Measurements from ENCODE around the gene LPCAT1.
"Not testable (repeated sequence)": the region's sequence is repeated elsewhere in the genome, so short reads cannot be mapped to it uniquely, and the experiment has no call there.

LPCAT1 gene, protein sequence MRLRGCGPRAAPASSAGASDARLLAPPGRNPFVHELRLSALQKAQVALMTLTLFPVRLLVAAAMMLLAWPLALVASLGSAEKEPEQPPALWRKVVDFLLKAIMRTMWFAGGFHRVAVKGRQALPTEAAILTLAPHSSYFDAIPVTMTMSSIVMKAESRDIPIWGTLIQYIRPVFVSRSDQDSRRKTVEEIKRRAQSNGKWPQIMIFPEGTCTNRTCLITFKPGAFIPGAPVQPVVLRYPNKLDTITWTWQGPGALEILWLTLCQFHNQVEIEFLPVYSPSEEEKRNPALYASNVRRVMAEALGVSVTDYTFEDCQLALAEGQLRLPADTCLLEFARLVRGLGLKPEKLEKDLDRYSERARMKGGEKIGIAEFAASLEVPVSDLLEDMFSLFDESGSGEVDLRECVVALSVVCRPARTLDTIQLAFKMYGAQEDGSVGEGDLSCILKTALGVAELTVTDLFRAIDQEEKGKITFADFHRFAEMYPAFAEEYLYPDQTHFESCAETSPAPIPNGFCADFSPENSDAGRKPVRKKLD

DNA sequence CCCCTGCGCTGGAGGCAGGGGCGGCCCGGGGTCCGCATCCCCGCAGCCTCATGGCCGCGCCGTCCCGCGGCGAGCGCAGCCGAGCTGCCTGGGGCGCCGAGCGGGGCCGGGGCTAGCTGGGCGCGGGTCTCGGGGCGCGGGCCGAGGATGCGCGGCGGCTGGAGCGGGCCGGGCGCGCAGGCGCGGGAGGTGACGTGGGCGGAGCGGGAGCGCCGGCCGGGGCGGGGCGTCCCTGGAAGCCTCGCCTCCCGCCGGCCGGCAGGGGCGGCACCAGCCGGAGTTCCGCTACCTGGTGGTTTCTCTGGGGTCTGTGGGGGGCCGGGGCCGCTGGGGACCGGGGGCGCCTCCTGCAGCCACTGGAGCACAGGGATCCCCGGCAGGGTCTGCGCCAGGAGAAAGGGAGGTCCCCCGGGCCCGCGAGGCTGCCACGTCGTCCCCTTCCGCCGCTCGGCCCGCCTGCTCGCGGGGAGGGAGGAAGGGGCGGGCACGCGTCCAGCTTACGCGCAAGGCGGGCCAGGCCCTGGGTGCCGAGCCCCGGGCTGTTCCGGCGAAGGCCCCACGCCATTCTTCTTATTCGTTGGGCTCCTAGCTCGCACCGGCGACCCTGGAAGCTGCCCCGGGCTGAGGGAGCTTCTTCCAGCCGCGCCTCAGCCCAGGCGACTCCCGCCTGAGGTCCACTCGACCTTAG lies at the start of gene LPCAT1:
LPCAT1 (minus strand) TSS at position 168 of the 688 bp plus-strand sequence; CDS start at position 52, 116 bp downstream.
- Histone ChIP-seq H3K4me2 (peak within 1 kb of the TSS; percentile 74), H3K9ac (peak within 1 kb of the TSS; percentile 63), H2AFZ (ENCODE audit: low read depth) (peak within 1 kb of the TSS; percentile 76), H3K4me1 (ENCODE audit: low read depth, poor library complexity, severe bottlenecking) (peaks cover 19% of the 10 kb centered on the region), H4K20me1 (ENCODE audit: insufficient read depth) (peaks cover 6% of the 10 kb centered on the region), H3K79me2 (ENCODE audit: insufficient read depth, low read depth) (peaks cover 44% of the 10 kb centered on the region), H3K27ac (peak within 1 kb of the TSS; percentile 42), H3K27me3 (ENCODE audit: insufficient read depth, low read depth) (no peaks in the 10 kb centered on the region), H3K4me3 (IDR thresholded peaks at IDR 0.05; ENCODE audit: insufficient read depth, low read depth, low read length) (no peak within 1 kb of the TSS), H3K36me3 (ENCODE audit: insufficient read depth) (peaks cover 12% of the 10 kb centered on the region; the same call in 1 of the 2 replicates)
- TF ChIP-seq, protein P1, sequence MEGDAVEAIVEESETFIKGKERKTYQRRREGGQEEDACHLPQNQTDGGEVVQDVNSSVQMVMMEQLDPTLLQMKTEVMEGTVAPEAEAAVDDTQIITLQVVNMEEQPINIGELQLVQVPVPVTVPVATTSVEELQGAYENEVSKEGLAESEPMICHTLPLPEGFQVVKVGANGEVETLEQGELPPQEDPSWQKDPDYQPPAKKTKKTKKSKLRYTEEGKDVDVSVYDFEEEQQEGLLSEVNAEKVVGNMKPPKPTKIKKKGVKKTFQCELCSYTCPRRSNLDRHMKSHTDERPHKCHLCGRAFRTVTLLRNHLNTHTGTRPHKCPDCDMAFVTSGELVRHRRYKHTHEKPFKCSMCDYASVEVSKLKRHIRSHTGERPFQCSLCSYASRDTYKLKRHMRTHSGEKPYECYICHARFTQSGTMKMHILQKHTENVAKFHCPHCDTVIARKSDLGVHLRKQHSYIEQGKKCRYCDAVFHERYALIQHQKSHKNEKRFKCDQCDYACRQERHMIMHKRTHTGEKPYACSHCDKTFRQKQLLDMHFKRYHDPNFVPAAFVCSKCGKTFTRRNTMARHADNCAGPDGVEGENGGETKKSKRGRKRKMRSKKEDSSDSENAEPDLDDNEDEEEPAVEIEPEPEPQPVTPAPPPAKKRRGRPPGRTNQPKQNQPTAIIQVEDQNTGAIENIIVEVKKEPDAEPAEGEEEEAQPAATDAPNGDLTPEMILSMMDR (conservative IDR thresholded peaks at IDR 0.05; ENCODE audit: low read depth, low read length) = no peak

- H3K4me3 ChIP-seq (IDR thresholded peaks at IDR 0.05; ENCODE audit: insufficient read depth, low read depth, low read length) = not testable (repeated sequence)
Measured at GRCh38 chr5:1571875-1572274, 48.1 kb upstream of the LPCAT1 start.

DNA sequence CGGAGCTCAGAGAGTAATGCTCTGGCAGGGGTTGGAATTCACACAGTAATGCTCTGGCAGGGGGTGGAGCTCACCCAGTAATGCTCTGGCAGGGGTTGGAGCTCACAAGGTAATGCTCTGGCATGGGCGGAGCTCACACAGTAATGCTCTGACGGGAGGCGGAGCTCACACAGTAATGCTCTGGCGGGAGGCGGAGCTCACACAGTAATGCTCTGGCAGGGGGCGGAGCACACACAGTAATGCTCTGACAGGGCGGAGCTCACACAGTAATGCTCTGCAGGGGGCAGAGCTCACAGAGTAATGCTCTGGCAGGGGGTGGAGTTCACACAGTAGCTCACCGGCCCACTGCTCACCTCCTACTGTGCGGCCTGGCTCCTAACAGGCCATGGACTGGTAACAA lies 47.2 kb upstream of the LPCAT1 start:
- Histone ChIP-seq H4K20me1 (ENCODE audit: insufficient read depth) (no peaks in the 10 kb centered on the region), H3K36me3 (ENCODE audit: insufficient read depth) (no peaks in the 10 kb centered on the region), H3K4me3 (IDR thresholded peaks at IDR 0.05; ENCODE audit: insufficient read depth, low read depth, low read length) (no peak overlapping the region), H3K27ac (no peak overlapping the region), H3K79me2 (ENCODE audit: insufficient read depth, low read depth) (no peaks in the 10 kb centered on the region), H3K9ac (no peak overlapping the region), H2AFZ (ENCODE audit: low read depth) (no peak overlapping the region), H3K4me1 (ENCODE audit: low read depth, poor library complexity, severe bottlenecking) (peaks cover 14% of the 10 kb centered on the region), H3K27me3 (ENCODE audit: insufficient read depth, low read depth) (no peaks in the 10 kb centered on the region), H3K4me2 (no peak overlapping the region)
- TF ChIP-seq, protein P1 (conservative IDR thresholded peaks at IDR 0.05; ENCODE audit: low read depth, low read length) = no peak

More at GRCh38 chr5:1571875-1572274, 48.1 kb upstream of the LPCAT1 start:
- H4K20me1 ChIP-seq (ENCODE audit: insufficient read depth); H2AFZ ChIP-seq (ENCODE audit: low read depth); H3K27me3 ChIP-seq (ENCODE audit: insufficient read depth, low read depth); H3K9ac ChIP-seq; H3K36me3 ChIP-seq (ENCODE audit: insufficient read depth); H3K4me2 ChIP-seq; H3K27ac ChIP-seq; H3K79me2 ChIP-seq (ENCODE audit: insufficient read depth, low read depth): not testable (repeated sequence)
- peaks cover 15% of the 10 kb centered on the region for H3K4me1 ChIP-seq (ENCODE audit: low read depth, poor library complexity, severe bottlenecking)

- no peaks in the 10 kb centered on the region for H3K36me3 ChIP-seq (ENCODE audit: insufficient read depth)
- H4K20me1 ChIP-seq (ENCODE audit: insufficient read depth) = no peaks in the 10 kb centered on the region
- no peak overlapping the region for H3K4me2 ChIP-seq
- TF ChIP-seq, protein P1 (conservative IDR thresholded peaks at IDR 0.05; ENCODE audit: low read depth, low read length) = no peak
- H3K27me3 ChIP-seq (ENCODE audit: insufficient read depth, low read depth) = no peaks in the 10 kb centered on the region
- no peaks in the 10 kb centered on the region for H3K79me2 ChIP-seq (ENCODE audit: insufficient read depth, low read depth)
- no peak overlapping the region for H3K27ac ChIP-seq
- H2AFZ ChIP-seq (ENCODE audit: low read depth) = no peak overlapping the region
- H3K9ac ChIP-seq = no peak overlapping the region
- no peak overlapping the region for H3K4me3 ChIP-seq (IDR thresholded peaks at IDR 0.05; ENCODE audit: insufficient read depth, low read depth, low read length)
- no peaks in the 10 kb centered on the region for H3K4me1 ChIP-seq (ENCODE audit: low read depth, poor library complexity, severe bottlenecking)
Measured at GRCh38 chr5:1568201-1568979, 44.6 kb upstream of the LPCAT1 start.

- not testable (repeated sequence) for H3K4me1 ChIP-seq (ENCODE audit: low read depth, poor library complexity, severe bottlenecking); H3K79me2 ChIP-seq (ENCODE audit: insufficient read depth, low read depth); H3K27me3 ChIP-seq (ENCODE audit: insufficient read depth, low read depth); H3K4me3 ChIP-seq (IDR thresholded peaks at IDR 0.05; ENCODE audit: insufficient read depth, low read depth, low read length); H3K36me3 ChIP-seq (ENCODE audit: insufficient read depth); H4K20me1 ChIP-seq (ENCODE audit: insufficient read depth); H3K4me2 ChIP-seq; H3K27ac ChIP-seq; H3K9ac ChIP-seq; H2AFZ ChIP-seq (ENCODE audit: low read depth)
Measured at GRCh38 chr5:1567527-1568200, 43.9 kb upstream of the LPCAT1 start.

Data from KMS-11 (cell line).